ENCODE measurements around the gene TTLL5.

TTLL5 gene

DNA sequence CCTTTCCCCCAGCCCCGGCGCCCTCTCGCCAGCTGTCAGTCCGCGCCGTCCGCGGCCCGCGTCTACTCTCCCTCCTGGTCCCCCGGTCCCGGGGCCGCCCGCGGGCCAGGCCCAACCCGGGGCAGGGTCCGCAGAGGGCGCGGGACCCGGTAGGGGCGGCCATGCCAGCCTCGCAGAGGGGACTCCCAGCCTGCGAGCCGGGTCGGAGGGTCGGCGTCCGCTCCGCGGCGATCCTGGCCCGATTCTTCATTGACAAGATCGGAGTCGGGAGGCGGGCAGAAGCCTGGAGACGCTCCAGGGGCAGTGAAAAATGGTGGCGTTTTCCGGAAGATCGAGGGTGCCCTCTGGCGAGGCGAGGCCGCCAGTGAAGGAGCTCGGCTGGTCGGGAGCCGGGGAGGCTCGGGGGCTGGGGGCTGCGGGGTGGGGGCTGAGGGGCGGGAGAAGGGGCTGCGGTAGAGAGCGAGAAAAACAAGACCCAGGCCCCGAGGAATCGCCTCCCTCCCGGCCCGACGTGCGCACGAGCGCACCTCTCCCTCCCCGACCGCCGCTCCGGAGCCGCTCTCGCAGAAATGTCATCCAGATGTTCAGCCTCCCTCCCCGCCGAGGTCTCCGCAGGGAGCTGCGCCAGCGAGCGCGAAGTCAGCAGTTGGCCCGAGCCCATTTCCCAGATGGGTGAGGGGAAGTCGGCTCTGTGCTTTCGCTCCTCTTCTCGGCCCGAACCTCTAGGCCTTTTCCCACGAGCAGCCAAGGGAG lies 321.4 kb downstream of the TTLL5 start:
- TF ChIP-seq, protein P1, sequence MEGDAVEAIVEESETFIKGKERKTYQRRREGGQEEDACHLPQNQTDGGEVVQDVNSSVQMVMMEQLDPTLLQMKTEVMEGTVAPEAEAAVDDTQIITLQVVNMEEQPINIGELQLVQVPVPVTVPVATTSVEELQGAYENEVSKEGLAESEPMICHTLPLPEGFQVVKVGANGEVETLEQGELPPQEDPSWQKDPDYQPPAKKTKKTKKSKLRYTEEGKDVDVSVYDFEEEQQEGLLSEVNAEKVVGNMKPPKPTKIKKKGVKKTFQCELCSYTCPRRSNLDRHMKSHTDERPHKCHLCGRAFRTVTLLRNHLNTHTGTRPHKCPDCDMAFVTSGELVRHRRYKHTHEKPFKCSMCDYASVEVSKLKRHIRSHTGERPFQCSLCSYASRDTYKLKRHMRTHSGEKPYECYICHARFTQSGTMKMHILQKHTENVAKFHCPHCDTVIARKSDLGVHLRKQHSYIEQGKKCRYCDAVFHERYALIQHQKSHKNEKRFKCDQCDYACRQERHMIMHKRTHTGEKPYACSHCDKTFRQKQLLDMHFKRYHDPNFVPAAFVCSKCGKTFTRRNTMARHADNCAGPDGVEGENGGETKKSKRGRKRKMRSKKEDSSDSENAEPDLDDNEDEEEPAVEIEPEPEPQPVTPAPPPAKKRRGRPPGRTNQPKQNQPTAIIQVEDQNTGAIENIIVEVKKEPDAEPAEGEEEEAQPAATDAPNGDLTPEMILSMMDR (conservative IDR thresholded peaks at IDR 0.05): peak; percentile 79
- H3K27ac ChIP-seq: peak overlapping the region; percentile 38; the same call in 1 of the 2 replicates

DNA sequence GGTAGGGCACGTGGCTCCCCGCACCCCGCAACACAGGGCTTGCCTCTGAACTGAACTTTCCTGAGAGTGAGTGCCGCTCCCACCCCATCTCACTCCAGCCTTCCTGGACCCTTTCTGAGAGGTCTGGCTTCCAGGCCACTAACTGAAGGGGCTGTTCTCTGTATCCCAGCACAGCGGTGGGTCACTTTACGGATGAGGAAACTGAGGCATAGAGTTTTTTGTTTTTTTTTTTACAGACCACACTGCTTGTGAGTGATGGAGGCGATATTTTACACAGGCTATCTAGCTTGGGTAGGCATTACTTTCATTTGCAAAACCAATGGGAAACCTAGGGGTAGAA lies 321.9 kb downstream of the TTLL5 start:
- no peak overlapping the region for H3K27ac ChIP-seq
- TF ChIP-seq, protein P1 (conservative IDR thresholded peaks at IDR 0.05): no peak

DNA sequence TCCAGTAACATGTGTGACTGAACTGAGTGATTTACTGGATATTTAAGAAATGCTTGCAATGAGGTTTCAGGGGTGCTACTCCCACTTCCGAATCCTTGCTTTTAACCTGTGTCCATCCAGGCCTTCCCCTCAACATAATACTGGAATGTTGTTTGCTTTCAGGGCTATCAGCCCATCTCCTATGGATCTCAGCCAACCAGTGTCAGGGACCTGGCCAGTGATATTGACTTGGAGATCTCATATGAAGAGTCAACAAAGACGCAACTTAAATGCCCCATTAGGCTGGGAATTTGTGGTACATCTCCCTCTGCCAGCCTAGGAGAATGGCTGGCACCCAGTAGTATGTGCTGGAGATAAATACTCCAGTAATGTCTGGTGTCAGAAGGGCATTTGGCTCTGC lies 323.6 kb downstream of the TTLL5 start:
- TF ChIP-seq, protein P1 (conservative IDR thresholded peaks at IDR 0.05): no peak
- H3K27ac ChIP-seq: peak overlapping the region; percentile 61

DNA sequence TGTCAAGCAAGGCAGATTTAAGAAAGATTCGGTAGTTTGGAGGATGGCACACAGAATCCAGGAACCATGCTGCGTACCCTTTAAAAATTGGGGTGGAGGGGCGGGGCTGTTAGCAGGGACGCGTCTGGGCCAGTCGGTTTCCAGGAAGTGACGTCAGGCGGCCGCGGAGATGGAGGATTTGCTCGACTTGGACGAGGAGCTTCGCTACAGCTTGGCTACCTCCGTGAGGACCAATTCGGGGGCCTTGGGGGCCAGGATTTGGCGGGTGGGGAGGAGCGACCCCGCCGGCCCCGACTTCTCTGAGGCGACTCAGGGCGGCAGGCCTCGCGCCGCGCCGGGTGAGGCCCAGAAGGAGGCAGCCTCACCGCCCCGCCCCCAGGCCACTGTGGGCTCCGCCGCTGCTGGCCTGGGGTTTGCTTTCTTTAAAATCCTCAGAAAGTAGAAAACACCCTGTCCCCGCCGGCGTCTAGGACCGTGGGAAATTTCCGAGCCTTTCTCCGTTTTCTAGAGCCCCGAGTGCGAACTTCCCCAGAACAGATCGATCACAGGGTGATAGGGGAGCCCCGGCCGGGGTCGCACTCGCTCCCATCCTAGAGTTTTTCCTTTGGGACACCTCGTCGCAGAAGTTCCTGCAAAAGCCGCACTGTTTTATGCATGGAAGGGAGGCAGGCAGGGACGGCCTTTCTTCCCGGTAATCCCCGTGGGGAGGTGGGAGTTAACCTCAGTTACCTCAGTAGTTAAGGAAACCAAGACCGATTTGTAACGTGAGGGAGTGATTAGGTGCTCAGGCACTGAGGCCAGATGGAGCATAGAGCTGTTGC lies 324.8 kb downstream of the TTLL5 start, which contains the start of gene IFT43:
Gene IFT43 (plus strand): TSS at position 146 of the 821 bp plus-strand sequence. CDS start 24 bp downstream, at position 170.
- TF ChIP-seq, protein P1 (conservative IDR thresholded peaks at IDR 0.05): no peak
- H3K27ac ChIP-seq: peak within 1 kb of the TSS; percentile 61

DNA sequence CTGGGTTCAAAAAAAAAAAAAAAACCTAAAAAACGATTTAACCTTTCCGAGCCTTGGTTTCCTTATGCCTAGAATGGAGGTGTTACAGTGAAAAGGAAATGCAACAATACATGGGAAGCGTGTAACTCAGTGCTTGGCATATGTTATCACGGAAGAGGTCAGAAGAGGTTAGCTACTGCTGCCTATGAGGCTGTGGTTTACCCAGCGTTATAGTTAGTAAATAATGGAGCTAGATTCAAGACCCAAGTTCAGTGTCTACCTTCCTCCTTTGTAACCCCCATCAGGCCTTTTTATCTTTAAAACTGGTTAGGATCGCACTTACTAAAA lies 325.4 kb downstream of the TTLL5 start:
- TF ChIP-seq, protein P1 (conservative IDR thresholded peaks at IDR 0.05): no peak
- H3K27ac ChIP-seq: peak overlapping the region; percentile 61; the same call in 1 of the 2 replicates

DNA sequence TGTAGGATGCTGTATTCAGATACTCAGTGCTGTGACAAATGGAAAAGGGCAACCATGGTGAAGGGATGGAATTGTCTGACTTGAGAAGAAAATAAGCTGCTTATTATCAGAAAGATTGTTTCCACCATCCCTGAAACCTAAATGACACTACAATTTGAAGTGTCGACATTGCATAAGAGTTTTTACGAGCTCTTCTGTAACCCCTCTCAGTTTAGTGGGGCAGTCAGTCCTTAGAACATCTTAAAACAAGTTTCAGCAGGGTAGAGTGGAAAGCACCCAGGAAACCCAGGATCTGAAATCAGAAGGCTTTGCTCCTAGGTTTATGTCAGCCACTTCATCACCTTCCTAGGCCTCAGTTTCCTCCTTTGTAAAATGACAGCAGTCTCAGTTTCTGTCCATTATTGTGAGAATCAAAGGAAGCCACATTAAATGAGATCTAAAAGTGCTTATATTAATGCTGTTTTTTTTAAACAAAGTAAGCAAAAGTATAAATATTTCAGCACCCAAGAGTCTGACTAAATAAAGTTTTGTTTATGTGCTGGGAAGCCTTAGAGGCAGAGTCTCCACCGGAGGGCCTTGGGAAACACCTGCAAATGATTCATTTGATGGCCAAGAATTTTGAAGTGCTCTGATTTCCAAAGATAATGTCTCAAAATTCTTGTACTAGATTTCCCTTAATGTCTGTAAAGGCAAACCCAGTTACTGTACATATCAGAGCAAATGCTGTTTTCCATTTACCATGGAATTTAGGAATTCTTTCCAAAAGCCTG lies 326.3 kb downstream of the TTLL5 start:
- H3K27ac ChIP-seq: no peak overlapping the region
- TF ChIP-seq, protein P1 (conservative IDR thresholded peaks at IDR 0.05): no peak

DNA sequence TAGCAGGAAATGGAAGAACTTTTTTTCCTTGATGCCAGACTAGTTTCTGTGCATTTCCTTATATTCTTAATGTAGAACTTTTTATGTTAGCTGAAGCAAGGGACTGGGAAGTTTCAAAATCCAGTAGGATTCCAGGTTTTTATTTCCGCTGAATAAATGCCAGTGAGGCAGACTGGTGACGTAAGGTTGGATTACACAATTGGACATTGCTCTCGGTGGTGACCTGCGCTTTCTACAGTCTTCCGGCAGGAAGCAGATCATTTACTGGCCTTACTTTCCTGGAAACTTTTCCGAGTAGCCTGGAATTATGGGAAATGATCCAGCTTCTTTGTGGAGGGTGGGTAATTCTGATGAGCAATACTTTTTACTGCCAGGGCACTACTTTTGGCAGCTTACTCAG lies 328.1 kb downstream of the TTLL5 start:
- TF ChIP-seq, protein P1 (conservative IDR thresholded peaks at IDR 0.05): no peak

More for the DNA sequence above, 328.1 kb downstream of the TTLL5 start:
- no peak overlapping the region for H3K27ac ChIP-seq

All from VCaP (cell line).